Upper lobe of right lung (tissue), 1 donor: Measurements from ENCODE around the gene DIP2C. TPM values are rescaled to one million over a fixed set of nuclear protein-coding genes. Genes with fewer than 3 reads are reported as not detected.

Experiments
- ATAC-seq: fragments of 200-7000 bp; cut with Tn5 transposase; one replicate; pipeline ENCODE4 v1.9.1; 2020; ENCODE audit warnings: mild to moderate bottlenecking, moderate library complexity
- DNase-seq: peaks from one replicate; pipeline ENCODE4 v3.0.0-alpha.2; 2020
- H3K27ac ChIP-seq: fragments of 200-600 bp; one replicate; pipeline ENCODE4 v1.8.0; 2022
- H3K27me3 ChIP-seq: fragments of 200-600 bp; one replicate; pipeline ENCODE4 v1.8.0; 2022; ENCODE audit warnings: mild to moderate bottlenecking
- H3K36me3 ChIP-seq: fragments of 200-600 bp; one replicate; pipeline ENCODE4 v1.8.0; 2022
- H3K4me1 ChIP-seq: fragments of 200-600 bp; one replicate; pipeline ENCODE4 v1.8.0; 2022
- H3K4me3 ChIP-seq: fragments of 200-600 bp; one replicate; pipeline ENCODE4 v1.8.0; 2022; ENCODE audit warnings: mild to moderate bottlenecking
- H3K9me3 ChIP-seq: fragments of 200-600 bp; one replicate; pipeline ENCODE4 v1.8.0; 2022
- CTCF ChIP-seq: fragments of 200-600 bp; IDR thresholded peaks from one replicate; pipeline ENCODE4 v1.8.0; 2022; ENCODE audit warnings: antibody characterized with exemption
- intact Hi-C: fragments of 100-400 bp; cut with DNase I; formaldehyde crosslinking; loops from one replicate; pipeline ENCODE4 v1.11.0; 2022
- total RNA-seq: library from RNA; stranded (reverse); fragmentation: NEBNext Ultra II Directional; extraction: Animal tissue kit (Norgen Biotek cat#: 25700); gene quantifications from one replicate; pipeline ENCODE4 v1.2.1, GENCODE V29; 2021
- donor health status: DM: no; HTN: yes; CAD: no; lungs with severe emphysema.

Gene DIP2C
- total RNA-seq, 1 donor from 2014 or later, result 17.3 TPM

- Histone ChIP-seq H3K4me3 (no peak overlapping the region), H3K27ac (no peak overlapping the region), H3K27me3 (no peaks in the 10 kb centered on the region), H3K36me3 (no peaks in the 10 kb centered on the region), H3K4me1 (peaks cover 4% of the 10 kb centered on the region), H3K9me3 (no peaks in the 10 kb centered on the region)
- no peak for TF ChIP-seq CTCF
- intact Hi-C loops, result no loop called here
- no peak for DNase-seq
- ATAC-seq, result no peak
These were observed 58.2 kb downstream of the DIP2C start for GRCh38 chr10:631266-631665.

GRCh38 chr10:630581-631073 is 58.8 kb downstream of the DIP2C start:
- no peak for TF ChIP-seq CTCF
- H3K27me3 ChIP-seq, result no peaks in the 10 kb centered on the region

GRCh38 chr10:629186-629998 is 60.1 kb downstream of the DIP2C start:
- intact Hi-C loops, result no loop called here
- TF ChIP-seq CTCF, result no peak
- H3K9me3 ChIP-seq, result no peaks in the 10 kb centered on the region
- no peak for ATAC-seq
- H3K4me1 ChIP-seq, result peaks cover 4% of the 10 kb centered on the region
- DNase-seq, result peak; percentile 64
- no peak overlapping the region for H3K4me3 ChIP-seq
- H3K36me3 ChIP-seq, result no peaks in the 10 kb centered on the region
- H3K27ac ChIP-seq, result no peak overlapping the region
- no peaks in the 10 kb centered on the region for H3K27me3 ChIP-seq

More at GRCh38 chr10:630581-631073, 58.8 kb downstream of the DIP2C start:
- Histone ChIP-seq H3K4me1 (peaks cover 4% of the 10 kb centered on the region), H3K36me3 (no peaks in the 10 kb centered on the region), H3K4me3 (no peak overlapping the region), H3K27ac (no peak overlapping the region), H3K9me3 (no peaks in the 10 kb centered on the region)
- intact Hi-C loops, result no loop called here
- peak; percentile 51 for DNase-seq
- ATAC-seq, result no peak

GRCh38 chr10:628386-629045 is 61.0 kb downstream of the DIP2C start:
- DNase-seq (peak; percentile 64), ATAC-seq (no peak)
- intact Hi-C loops, result no loop called here
- Histone ChIP-seq H3K4me1 (peaks cover under 1% of the 10 kb centered on the region), H3K27ac (no peak overlapping the region), H3K4me3 (no peak overlapping the region), H3K9me3 (no peaks in the 10 kb centered on the region), H3K27me3 (no peaks in the 10 kb centered on the region), H3K36me3 (no peaks in the 10 kb centered on the region)
- TF ChIP-seq CTCF, result no peak

- TF ChIP-seq CTCF, result no peak
- no peaks in the 10 kb centered on the region for H3K36me3 ChIP-seq
- H3K4me1 ChIP-seq, result peaks cover 4% of the 10 kb centered on the region
- H3K4me3 ChIP-seq, result no peak overlapping the region
- H3K9me3 ChIP-seq, result no peaks in the 10 kb centered on the region
- no peaks in the 10 kb centered on the region for H3K27me3 ChIP-seq
- DNase-seq (peak; percentile 58), ATAC-seq (no peak)
- H3K27ac ChIP-seq, result no peak overlapping the region
- intact Hi-C loops, result no loop called here
These were observed 62.2 kb downstream of the DIP2C start for GRCh38 chr10:627032-627992.
